C1 segment of cervical spinal cord (tissue), 14 donors: ENCODE data around the gene DOCK7.
"Not testable (repeated sequence)": the region's sequence is repeated elsewhere in the genome, so short reads cannot be mapped to it uniquely, and the experiment has no call there.

Experiments
- DNase-seq, 14 donors: peaks; one replicate each; lab custom pipeline; 2025; lab: John Stamatoyannopoulos, UW

The DOCK7 gene

DNA sequence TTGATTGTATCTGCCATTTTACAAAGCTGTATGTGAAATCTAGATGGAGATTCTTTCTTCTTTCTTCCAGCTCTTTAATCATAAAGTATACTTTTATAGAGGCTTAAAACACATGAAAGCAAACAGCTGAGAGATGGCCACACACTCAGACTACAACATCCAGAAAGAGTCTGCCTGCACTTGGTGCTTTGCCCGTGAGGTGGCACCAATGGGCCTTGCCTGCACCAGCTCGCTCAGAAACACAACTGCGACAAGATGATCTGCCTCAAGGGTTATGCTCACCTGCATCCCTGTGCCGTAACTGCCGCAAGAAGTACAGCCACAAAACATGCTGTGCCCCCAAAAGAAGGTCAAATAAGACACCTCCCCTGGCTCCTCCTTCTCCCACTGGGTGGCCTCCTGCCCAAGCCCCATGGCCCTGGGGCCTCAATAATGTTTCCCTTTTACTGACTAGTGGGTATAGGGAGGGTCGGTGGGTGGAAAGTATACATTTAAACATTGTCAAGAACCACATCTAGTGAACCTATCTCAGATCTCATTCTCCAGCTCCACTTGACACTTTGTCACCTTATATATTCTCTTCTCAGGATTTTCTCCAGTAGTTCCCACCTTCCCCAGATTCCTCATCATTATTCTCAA is 157.6 kb downstream of the DOCK7 start:
- DNase-seq = peak in 9 of 14 donors; percentile 1 to 28 (median 12)

- no peak for DNase-seq
Measured at GRCh38 chr1:62529227-62529626, 159.0 kb downstream of the DOCK7 start.

DNA sequence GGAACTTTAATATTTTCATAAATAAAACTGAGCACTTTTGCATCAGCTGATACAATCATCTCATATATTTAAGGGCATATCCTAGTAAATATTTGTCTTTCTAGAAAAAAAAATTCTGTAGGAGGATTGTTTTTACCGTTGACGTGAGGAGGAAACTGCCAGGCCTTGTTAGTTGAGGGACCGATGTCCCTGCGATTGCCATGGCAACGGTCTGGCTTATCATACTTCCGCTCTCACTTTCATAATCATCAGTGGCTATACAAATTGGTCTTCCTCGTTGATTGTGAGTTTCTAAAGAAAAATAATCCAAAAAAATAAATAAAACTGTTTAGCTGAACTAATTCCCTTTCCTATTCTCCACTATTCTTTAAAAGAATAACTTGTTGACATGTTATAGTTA is 160.2 kb downstream of the DOCK7 start:
- DNase-seq = no peak

DNA sequence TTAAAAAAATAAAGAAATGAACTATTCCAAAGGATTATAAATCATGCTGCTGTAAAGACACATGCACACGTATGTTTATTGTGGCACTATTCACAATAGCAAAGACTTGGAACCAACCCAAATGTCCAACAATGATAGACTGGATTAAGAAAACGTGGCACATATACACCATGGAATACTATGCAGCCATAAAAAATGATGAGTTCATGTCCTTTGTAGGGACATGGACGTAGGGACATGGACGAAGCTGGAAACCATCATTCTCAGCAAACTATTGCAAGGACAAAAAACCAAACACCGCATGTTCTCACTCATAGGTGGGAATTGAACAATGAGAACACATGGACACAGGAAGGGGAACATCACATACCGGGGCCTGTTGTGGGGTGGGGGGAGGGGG is 160.8 kb downstream of the DOCK7 start:
- not testable (repeated sequence) for DNase-seq

DNA sequence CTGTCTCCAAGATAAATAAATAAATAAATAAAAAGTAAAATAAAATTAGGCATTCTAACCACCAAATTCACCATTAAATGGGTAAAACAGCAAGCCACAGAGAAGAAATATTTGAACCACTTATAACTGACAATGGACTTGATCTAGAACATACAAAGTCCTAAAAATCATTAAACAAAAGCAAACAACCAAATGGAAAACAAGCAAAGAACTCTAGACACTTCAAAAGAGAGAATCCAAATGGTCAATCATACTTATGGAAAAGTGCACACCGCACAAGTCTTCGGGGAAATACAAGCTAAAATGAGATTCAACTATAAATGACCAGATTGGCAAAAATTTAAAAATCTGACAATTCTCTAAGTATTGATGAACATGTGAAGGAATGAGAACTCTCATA is 164.3 kb downstream of the DOCK7 start:
- no peak for DNase-seq

- DNase-seq = no peak
Measured at GRCh38 chr1:62516600-62516999, 171.6 kb downstream of the DOCK7 start.

- no peak for DNase-seq
Measured at GRCh38 chr1:62514746-62515423, 173.3 kb downstream of the DOCK7 start.

DNA sequence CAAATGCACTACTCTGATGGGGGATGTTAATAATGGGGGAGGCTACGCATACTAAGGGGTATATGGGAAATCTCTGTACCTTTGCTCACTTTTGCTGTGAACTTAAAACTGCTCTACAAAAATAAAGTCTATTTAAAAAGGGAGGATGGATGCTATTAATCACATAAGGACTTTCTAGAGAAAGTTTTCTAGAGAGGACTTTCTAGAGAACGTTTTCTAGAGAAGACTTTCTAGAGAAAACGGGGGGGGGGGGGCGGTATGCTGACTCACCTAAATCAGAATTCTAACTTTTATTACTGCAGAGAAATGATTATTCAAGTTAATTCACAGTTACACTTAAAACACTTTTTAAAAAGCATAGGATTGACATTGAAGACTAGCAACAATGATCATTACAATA is 175.2 kb downstream of the DOCK7 start:
- no peak for DNase-seq

DNA sequence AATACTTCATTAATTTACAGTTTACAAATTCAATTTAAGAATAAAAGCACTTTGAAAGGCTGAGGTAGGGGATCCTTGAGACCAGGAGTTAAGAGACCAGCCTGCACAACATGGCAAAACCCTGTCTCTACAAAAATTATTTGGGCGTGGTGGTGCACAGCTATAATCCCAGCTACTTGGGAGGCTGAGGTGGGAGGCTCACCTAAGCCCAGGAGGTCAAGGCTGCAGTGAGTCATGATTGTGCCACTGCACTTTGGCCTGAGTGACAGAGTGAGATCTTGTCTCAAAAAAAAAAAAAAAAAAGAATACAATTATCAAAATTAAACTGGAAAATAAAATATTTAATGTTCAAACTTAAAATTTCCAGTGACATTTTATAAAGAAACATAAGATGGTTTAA is 179.2 kb downstream of the DOCK7 start:
- DNase-seq = no peak

GRCh38 chr1:62508187-62508758 is 179.9 kb downstream of the DOCK7 start:
- peak in 1 of 14 donors; percentile 0 for DNase-seq

- DNase-seq = no peak
Measured at GRCh38 chr1:62500210-62500609, 188.0 kb downstream of the DOCK7 start.

GRCh38 chr1:62494137-62494536 is 194.0 kb downstream of the DOCK7 start:
- DNase-seq = no peak

DNA sequence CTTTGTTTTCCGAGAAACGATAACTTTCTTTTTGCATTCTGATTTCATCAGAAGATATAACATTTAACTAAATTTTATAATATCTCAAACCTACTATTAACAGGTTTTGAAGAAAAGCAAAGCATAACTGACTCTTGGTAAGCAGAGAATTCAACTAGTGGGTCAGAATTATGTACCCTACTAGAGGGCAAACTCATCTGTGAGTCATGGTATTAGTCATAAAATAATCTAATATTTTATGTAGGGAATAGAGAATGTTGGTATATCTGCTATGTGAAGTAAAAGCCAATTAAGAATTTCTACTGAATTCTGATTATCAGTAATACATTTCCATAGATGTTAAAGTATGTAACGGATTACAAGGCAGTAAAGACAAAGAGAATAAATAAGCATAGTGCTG is 194.5 kb downstream of the DOCK7 start:
- DNase-seq = no peak

DNA sequence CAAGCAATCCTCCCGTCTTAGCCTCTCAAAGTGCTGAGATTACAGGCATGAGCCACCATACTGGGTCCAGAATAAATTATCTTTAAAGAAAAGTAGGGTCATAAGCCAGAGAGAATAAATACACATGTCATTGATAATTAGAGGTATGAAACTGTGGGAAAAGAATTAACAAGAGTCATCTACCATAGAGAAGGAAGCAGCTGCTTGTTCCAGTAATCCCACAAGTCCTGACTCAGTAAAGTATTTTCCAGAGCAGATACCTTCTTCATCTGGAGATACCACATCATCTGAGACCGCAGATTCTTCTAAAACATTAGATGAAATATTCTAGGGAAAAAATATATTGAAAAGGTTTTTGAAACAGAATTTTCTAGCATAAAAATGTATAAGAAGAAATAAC is 195.7 kb downstream of the DOCK7 start:
- DNase-seq = no peak

GRCh38 chr1:62487956-62488355 is 200.2 kb downstream of the DOCK7 start:
- no peak for DNase-seq

- DNase-seq = no peak
Measured at GRCh38 chr1:62484824-62485468, 203.2 kb downstream of the DOCK7 start.

GRCh38 chr1:62481681-62482080 is 206.5 kb downstream of the DOCK7 start:
- DNase-seq = no peak

DNA sequence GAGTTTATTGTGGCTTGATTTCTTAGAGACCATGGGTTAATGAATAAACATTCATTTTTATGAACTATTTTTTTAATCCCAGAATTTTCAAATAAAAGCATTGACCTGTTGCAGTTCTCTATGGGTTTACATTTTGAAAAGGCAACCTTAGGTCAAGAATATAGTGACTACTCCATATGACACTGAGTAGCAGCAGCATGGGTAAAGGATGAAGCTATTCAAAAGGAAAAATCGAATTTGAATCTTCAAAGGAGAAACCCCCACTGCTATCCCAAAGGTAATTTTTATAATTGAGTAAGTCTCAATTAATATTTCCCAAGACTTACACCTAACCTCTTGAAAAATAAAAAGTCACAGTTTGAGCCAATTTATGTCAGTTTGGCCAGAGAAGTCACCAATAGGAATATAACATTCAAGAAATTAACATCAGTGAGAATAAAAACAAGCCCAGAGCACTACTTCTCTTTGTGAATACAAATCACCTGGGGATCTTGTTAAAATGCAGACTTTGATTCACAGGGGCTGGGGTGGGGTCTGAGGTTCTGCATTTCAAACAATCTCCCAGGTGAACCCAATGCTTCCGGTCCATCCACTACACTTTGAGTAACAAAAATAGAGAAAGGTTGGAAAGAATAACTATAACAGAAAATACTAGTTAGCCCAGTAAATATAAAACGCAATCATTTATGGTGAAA is 211.5 kb downstream of the DOCK7 start:
- DNase-seq = no peak

DNA sequence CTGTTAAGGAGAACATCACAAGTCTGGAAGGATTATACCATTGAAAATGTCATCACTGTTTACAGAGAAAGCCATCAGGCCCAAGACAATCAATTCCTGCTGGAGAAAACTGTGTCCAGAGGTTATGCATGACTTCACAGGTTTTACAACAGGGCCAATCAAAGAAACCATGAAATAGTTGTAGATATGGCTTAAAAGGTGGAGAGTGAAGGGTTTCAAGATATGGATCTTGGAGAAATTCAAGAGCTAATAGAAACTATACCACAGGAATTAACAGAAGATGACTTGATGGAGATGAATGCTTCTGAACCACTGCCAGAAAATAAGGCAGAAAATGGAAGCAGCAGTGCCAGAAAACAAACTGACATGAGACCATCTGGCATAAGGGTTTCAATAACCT is 221.1 kb downstream of the DOCK7 start:
- DNase-seq = no peak

DNA sequence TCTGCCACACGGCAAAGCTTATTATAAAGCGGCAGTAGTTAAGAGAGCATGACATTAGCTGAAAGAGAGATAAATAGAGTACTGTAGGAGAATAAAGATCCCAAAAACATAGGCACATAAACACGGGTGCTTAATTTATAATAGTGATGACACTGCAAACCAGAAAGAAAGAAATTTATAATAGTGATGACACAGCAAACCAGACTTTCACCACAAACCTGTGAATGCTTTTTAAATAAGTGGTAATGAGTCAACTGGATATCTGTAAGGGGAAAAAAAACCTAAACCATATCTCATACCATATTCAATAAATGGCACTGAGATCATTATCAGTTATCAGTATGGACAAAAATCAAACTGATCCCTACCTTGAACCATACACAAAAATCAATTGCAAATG is 225.8 kb downstream of the DOCK7 start:
- no peak for DNase-seq

GRCh38 chr1:62457955-62458354 is 230.2 kb downstream of the DOCK7 start:
- DNase-seq = peak in 1 of 14 donors; percentile 7

GRCh38 chr1:62452951-62453350 is 235.2 kb downstream of the DOCK7 start:
- DNase-seq = no peak
